ENCODE results near the gene NUP35. TPM values are rescaled to one million over a fixed set of nuclear protein-coding genes. Genes with fewer than 3 reads are reported as not detected.
A peak's percentile ranks its signal among the peaks of the same experiment; 100 is the strongest.

The NUP35 gene, protein sequence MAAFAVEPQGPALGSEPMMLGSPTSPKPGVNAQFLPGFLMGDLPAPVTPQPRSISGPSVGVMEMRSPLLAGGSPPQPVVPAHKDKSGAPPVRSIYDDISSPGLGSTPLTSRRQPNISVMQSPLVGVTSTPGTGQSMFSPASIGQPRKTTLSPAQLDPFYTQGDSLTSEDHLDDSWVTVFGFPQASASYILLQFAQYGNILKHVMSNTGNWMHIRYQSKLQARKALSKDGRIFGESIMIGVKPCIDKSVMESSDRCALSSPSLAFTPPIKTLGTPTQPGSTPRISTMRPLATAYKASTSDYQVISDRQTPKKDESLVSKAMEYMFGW
- total RNA-seq (2014; rRNA removed; shearing (Covaris generic)): 34.5 and 37.9 TPM in 2 replicates
- polyA plus RNA-seq (2014; cell fraction: nucleus; rRNA removed): 25.2 and 39.5 TPM in 2 replicates

GRCh38 chr2:183124222-183124956 is at the start of gene NUP35:
Gene NUP35, plus strand, starts transcription at chr2:183124443. Its CDS starts 15 bp downstream, at chr2:183124458.
- peak; percentile 92 for DNase-seq (ENCODE audit: extremely low read depth, low read depth)

DNA sequence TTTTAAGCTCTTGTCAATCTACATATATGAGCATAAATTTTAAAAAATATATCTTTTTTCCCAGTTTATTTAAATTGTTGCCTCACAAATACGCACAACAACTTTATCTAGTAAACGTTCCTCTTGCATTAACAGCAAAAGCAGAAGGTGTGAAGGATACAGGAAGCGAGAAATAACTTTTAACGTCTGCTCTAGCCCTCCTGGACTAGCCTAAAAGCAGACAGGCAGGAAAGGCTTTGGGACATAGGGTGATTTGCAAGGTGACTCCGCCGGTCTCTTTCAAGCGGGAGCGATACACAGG is 46.1 kb upstream of the NUP35 start:
- DNase-seq (ENCODE audit: extremely low read depth, low read depth): no peak

DNA sequence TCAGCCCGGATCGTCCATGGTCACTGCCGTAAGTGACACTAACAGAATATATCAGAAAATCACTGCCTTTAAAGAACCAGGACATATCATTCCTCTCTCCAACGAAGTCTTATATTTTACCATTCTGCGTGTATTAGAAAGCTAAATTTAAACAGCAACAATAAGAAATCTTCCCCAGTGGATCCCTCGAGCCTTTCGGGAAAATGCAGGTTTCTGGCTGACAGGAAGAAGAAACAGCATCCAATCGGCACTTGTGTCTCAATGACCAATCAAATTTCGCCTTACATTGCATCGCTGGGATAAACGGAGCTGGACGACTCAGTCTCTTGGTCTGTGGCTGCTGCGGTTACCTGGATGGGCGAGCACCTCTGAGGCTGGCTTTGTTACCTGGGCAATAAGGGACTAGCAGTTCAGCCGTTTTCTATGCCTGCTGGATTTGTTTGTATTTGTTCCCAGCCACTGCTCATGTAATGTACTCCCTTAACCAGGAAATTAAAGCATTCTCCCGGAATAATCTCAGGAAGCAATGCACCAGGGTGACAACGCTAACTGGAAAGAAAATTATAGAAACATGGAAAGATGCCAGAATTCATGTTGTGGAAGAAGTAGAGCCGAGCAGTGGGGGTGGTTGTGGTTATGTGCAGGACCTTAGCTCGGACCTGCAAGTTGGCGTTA is 45.6 kb upstream of the NUP35 start, which contains the start of gene DUSP19:
TSS of gene DUSP19 (plus strand) at position 284 of the 675 bp plus-strand sequence. CDS start at position 471, 187 bp downstream.
- DNase-seq (ENCODE audit: extremely low read depth, low read depth): peak; percentile 94

DNA sequence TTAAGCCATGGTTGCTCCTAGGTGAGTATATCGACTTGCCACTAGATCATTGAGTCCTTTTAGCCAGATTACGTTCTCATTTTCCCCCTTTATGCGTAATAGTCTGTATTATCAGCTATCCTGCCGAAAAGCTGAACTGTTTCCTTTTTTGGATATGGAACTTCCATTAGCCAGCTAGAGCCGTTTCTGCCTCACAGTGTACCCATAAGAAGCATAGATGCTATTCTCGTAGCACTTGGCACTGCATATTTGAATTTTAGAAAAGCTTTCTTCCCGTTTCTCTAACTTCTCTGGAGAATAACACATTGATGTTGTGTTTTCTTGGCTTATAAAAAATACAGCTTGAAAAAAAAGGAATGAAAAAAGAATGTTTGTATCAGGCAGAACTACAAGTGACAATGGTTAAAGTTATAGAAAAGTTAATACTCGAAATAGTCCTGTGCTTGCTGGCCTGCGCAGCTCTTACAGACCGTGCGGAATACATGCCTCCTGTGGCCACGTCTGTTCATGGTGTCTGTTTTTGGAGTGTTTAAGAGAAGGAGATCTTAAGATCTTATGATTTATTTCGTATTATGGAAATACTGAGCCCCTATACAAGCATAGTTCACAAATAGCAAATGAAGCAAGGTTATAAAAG is 45.0 kb upstream of the NUP35 start:
- DNase-seq (ENCODE audit: extremely low read depth, low read depth): no peak

DNA sequence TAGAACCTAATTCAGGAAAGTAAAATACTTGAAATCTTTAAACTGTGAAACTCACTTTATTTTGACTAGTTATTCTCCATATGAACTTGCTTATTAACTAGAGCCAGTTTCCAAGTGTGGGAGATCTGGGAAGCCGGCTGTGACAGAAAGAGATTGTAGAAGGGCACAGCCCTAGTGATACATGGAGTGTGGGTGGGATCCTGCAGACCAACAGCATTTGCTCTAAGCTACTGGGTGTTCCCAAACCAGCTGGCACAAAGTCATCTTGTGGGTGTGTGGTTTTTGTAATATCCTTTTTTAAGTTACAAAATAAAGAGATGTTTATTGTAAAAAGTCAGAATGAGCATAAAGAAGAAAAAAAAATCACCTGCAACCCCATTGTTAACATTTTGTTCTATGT is 42.3 kb upstream of the NUP35 start:
- DNase-seq (ENCODE audit: extremely low read depth, low read depth): no peak

DNA sequence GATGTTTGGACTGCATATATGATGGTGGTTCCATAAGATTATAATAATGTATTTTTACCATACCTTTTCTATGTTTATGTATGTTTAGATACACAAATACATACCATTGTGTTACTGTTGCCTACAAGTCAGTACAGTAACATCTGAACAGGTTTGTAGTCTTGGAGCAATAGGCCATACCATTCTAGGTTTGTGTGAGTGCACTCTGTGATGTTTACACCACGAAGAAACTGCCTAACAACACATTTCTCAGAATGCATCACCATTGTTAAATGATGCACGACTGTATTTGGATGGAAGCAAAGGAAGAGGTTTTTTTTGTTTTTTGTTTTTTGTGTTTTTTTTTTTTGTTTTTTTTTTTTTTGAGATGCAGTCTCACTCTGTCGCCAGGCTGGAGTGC is 36.2 kb upstream of the NUP35 start:
- no peak for DNase-seq (ENCODE audit: extremely low read depth, low read depth)

- DNase-seq (ENCODE audit: extremely low read depth, low read depth): no peak
Measured at GRCh38 chr2:183089192-183089851, 34.9 kb upstream of the NUP35 start.

GRCh38 chr2:183091318-183091953 is 32.8 kb upstream of the NUP35 start:
- no peak for DNase-seq (ENCODE audit: extremely low read depth, low read depth)

DNA sequence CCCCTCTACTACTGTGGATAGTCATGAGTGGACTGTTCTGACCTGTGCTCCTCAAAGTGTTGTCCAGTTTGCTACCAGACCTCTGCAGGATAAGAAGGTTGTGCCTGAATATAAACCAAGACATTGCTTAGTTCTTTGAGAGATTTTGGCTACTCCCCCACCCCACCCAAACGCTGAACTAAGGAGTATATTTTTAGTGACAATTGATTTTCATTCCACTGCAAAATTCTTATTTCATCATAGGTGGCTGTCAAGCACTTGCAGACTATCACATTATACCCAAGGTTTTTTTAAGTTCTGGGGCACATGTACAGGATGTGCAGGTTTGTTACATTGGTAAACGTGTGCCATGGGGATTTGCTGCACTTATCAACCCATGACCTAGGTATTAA is 32.3 kb upstream of the NUP35 start:
- no peak for DNase-seq (ENCODE audit: extremely low read depth, low read depth)

DNA sequence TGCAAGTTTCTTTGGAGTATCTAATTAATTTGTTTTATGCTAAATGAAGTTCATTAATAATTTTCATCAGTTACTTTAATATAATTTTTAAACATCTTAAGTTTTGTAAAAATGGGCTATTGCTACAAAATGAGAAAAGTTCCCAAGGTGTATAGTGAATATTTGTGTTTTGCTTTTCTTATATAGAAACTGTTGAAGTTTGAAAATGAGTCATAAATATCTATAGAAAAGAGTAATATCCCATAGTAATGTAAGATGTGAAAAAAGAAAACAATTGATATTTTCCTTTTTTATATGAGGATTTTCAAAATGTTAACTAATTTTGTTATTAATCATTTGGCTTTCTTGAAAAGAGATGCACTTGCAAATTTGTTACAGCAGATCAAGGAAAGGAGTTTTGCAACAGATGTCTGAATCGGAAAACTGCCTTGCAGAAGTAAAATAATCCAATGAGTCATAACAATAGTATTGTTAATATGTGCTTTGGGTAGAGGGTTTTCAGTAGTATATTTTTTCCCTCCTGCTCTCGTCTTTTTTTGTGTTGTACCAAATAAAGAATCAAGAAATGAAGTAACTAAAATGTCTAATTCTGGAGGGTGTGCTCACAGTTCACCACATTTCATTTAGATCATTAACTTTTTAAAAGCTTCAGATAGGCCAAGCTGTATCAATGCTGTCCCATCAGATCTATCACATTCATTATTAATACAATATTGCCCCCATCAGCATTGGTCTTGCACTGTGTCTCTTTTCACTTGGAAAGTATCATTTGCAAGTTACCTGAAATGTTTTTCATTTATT is 30.2 kb upstream of the NUP35 start:
- DNase-seq (ENCODE audit: extremely low read depth, low read depth): no peak

GRCh38 chr2:183105402-183106134 is 18.7 kb upstream of the NUP35 start:
- peak; percentile 26 for DNase-seq (ENCODE audit: extremely low read depth, low read depth)

DNA sequence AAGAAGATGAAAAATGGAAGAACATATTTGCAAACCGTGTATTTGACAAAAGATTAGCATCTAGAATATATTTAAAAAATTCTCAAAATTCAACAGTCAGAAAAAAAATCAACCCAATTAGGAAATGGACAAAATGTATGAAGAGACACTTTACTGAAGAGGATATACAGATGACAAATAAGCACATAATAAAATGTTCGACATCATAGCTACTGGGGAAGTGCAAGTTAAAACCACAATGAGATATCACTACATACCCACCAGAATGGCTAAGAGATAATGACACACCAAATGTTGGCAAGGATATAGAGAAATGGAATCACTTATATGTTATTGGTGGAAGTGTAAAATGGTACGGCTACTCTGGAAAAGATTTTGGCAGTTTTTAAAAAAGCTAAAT is 11.7 kb upstream of the NUP35 start:
- no peak for DNase-seq (ENCODE audit: extremely low read depth, low read depth)

DNA sequence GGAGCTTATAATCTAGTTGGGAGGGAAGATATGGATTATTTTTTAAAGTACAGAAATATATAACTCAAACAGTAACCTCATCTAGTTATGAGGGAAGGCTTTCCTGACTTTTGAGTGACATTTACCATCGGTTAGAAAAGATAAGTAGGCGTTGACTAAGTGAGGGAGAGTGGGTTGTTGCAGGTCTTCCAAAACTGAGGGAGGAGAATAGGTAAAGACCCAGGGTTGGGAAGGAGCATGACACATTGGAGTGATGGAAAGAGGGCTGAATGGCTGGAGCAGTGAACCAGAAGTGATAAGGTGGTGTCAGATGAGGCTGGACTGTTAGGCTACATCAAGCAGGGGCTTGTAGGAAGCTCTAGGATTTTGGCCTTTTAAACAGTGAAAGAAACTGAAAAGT is 10.6 kb upstream of the NUP35 start:
- no peak for DNase-seq (ENCODE audit: extremely low read depth, low read depth)

DNA sequence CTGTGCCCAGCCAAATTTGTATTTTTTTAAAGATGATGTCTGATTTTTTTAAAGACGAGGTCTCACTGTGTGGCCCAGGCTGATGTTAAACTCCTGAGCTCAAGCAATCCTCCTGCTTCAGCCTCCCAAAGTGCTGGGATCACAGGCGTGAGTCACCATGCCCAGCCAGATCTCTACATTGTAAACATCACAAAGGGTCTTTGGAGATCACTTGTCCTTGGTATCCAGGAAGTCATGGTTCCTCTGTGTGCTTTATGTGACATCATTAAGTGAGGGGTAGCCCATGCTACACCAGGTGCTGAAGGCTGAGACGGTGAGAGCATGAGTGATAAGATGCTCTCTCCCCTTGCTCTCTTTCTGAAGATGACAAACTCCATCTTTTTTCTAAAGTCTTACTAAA is 7.0 kb upstream of the NUP35 start:
- no peak for DNase-seq (ENCODE audit: extremely low read depth, low read depth)

DNA sequence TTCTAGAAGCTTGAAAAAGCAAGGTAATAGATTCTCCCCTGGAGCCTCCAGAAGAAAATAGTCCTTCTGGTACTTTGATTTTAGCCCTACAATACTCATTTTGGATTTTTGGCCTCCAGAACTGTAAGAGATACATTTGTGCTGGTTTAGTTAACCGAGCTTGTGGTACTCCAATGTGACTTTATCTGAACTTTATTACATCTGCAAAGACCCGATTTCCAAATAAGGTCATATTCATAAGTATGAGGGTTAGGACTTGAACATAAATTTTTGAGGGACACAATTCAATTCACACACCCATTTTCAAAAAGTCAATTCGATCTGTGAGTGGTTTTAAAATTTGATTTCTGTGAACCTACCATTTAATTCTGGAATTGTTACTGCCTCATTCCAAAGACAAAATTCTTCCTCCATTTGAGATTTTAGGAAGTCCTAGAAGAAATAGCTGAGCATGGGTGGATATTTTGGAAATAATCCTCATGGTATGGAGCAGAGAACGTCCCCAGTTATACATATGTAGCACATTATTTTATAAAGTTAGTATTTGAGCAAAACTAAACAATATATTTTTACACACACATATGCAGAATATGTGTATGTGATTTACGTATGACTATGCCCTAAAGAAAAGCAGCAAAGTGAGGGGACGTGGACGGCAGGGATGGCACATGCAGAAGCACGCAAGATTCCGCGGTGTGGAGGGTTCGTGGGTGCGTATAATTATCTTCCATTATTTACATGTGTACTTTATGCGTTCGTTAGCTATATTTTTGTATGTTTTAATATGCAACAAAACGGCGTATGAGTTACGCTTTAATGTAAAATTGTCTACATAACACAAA is 905 bp upstream of the NUP35 start:
- DNase-seq (ENCODE audit: extremely low read depth, low read depth): no peak

GRCh38 chr2:183123959-183124221 is 353 bp upstream of the NUP35 start:
- no peak for DNase-seq (ENCODE audit: extremely low read depth, low read depth)

- no peak for DNase-seq (ENCODE audit: extremely low read depth, low read depth)
Measured at GRCh38 chr2:183124957-183125255, 663 bp downstream of the NUP35 start.

DNA sequence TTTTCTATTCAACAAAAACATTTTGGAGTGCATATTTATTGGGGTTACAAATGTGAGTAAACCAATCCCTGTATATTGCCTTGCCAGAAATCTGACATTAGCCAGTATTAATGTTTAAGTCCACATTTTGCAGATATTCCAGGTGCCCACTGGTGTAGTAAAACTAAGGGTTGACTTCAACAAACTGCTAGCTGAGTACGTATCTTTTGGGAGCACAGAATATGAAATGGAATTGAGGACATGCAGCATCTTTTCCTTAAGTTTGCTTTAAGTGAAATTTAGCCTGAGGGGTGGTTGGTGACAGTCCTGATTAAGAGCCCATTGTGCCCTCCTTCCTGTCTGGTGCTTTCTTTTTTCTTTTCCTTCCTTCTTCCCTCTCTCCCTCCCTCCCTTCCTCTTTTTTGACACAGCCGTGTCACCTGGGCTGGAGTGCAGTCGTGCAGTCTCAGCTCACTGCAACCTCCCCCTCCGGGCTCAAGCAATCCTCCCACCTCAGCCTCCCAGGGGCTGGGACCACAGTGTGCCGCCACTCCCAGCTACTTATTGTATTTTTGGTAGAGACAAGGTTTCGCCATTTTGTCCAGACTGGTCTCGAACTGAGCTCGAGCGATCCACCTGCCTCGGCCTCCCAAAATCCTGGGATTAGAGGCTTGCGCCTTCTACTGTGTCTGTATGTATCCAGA is 1.6 kb downstream of the NUP35 start:
- no peak for DNase-seq (ENCODE audit: extremely low read depth, low read depth)
